HepG2 (cell line): ENCODE measurements around the gene GPR25. TPM values are rescaled to one million over a fixed set of nuclear protein-coding genes. Genes with fewer than 3 reads are reported as not detected.

Experiments
- AGO2 ChIP-seq: fragments of 200-400 bp; formaldehyde crosslinking; optimal IDR thresholded peaks from 2 replicates; pipeline ENCODE3; 2017; ENCODE audit warnings: mild to moderate bottlenecking, low read depth, low read length, moderate library complexity
- HOXA3 ChIP-seq: sonication (generic); formaldehyde crosslinking; IDR thresholded peaks from 2 replicates; pipeline ENCODE4 v1.5.0; 2020; ENCODE audit warnings: missing genetic modification reagents
- RFX1 ChIP-seq: fragments of 450-650 bp; IDR thresholded peaks from 2 replicates; pipeline ENCODE4 v1.6.1; 2017
- ZBTB1 ChIP-seq: sonication (generic); formaldehyde crosslinking; IDR thresholded peaks from 2 replicates; pipeline ENCODE4 v1.4.0; 2020; ENCODE audit warnings: missing genetic modification reagents, borderline replicate concordance
- ZBTB21 ChIP-seq: sonication (generic); formaldehyde crosslinking; IDR thresholded peaks from 2 replicates; pipeline ENCODE4 v1.4.0; 2020; ENCODE audit warnings: missing genetic modification reagents
- ZNF143 ChIP-seq: sonication (generic); formaldehyde crosslinking; IDR thresholded peaks from 2 replicates; pipeline ENCODE4 v1.4.0; 2020; ENCODE audit warnings: missing genetic modification reagents
- ZNF510 ChIP-seq: sonication (generic); formaldehyde crosslinking; IDR thresholded peaks from 2 replicates; pipeline ENCODE4 v1.4.0; 2020; ENCODE audit warnings: low read depth, mild to moderate bottlenecking, missing genetic modification reagents
- ZNF530 ChIP-seq: sonication (generic); formaldehyde crosslinking; IDR thresholded peaks from 2 replicates; pipeline ENCODE4 v1.5.0; 2020; ENCODE audit warnings: low read depth, mild to moderate bottlenecking, missing genetic modification reagents
- ZNF557 ChIP-seq: sonication (generic); formaldehyde crosslinking; IDR thresholded peaks from 2 replicates; pipeline ENCODE4 v1.4.0; 2020; ENCODE audit warnings: missing genetic modification reagents
- ZNF577 ChIP-seq: sonication (generic); formaldehyde crosslinking; IDR thresholded peaks from 2 replicates; pipeline ENCODE4 v1.4.0; 2020; ENCODE audit warnings: mild to moderate bottlenecking, low read depth, missing genetic modification reagents, borderline replicate concordance
- polyA plus RNA-seq, 8 experiments: library from polyadenylated mRNA; depleted of rRNA in 3 of 8; stranded (reverse) in 7 of 8; unstranded in 1 of 8; fragments of >200 nt; fragmentation: Illumina TruSeq in 4 of 8; extraction: Trizol in 4 of 8; gene quantifications; 2 replicates each; pipeline versions ENCODE4 v1.2.1 to v1.2.3, GENCODE V29; 2011 to 2016; ENCODE audit warnings: low read depth in 4 of 8, missing spikeins in 1 of 8, mixed read lengths in 1 of 8; ENCODE audit not compliant: insufficient read depth in 1 of 8
- total RNA-seq, 5 experiments: library from RNA; depleted of rRNA; stranded (reverse); fragments of >200 nt; fragmentation: Illumina TruSeq; extraction: Trizol; gene quantifications; 2 replicates each; pipeline ENCODE4 v1.2.3, GENCODE V29; 2016; ENCODE audit warnings: low read depth in 1 of 5
- TF ChIP-seq, protein P1 (sequence below): sonication (generic); formaldehyde crosslinking; IDR thresholded peaks from 2 replicates; pipeline ENCODE4 v1.8.0; 2022; ENCODE audit warnings: mild to moderate bottlenecking, missing genetic modification reagents, moderate library complexity
- TF ChIP-seq, protein P2 (sequence below): sonication (generic); formaldehyde crosslinking; IDR thresholded peaks from 2 replicates; pipeline ENCODE4 v1.5.0; 2020; ENCODE audit warnings: mild to moderate bottlenecking, missing genetic modification reagents
- TF ChIP-seq, protein P3 (sequence below): sonication (generic); formaldehyde crosslinking; IDR thresholded peaks from 2 replicates; pipeline ENCODE4 v1.4.0; 2020; ENCODE audit warnings: mild to moderate bottlenecking, missing genetic modification reagents
- TF ChIP-seq, protein P4 (sequence below): IDR thresholded peaks from 2 replicates; pipeline ENCODE4 v1.6.1; 2016; ENCODE audit warnings: control low read depth
- TF ChIP-seq, protein P5 (sequence below): sonication (generic); formaldehyde crosslinking; IDR thresholded peaks from 2 replicates; pipeline ENCODE4 v1.4.0; 2020; ENCODE audit warnings: missing genetic modification reagents, borderline replicate concordance
- TF ChIP-seq, protein P6 (sequence below): IDR thresholded peaks from 2 replicates; pipeline ENCODE4 v1.6.1; 2018; ENCODE audit warnings: missing genetic modification reagents
- TF ChIP-seq, protein P7 (sequence below): sonication (generic); formaldehyde crosslinking; IDR thresholded peaks from 2 replicates; pipeline ENCODE4 v1.4.0; 2020; ENCODE audit warnings: mild to moderate bottlenecking, low read depth, missing genetic modification reagents

The GPR25 gene
- total and polyA plus RNA-seq, 2 of the 13 experiments (the other 11 are each of a cell fraction or from before 2014, with no cell fraction given), result not detected

DNA sequence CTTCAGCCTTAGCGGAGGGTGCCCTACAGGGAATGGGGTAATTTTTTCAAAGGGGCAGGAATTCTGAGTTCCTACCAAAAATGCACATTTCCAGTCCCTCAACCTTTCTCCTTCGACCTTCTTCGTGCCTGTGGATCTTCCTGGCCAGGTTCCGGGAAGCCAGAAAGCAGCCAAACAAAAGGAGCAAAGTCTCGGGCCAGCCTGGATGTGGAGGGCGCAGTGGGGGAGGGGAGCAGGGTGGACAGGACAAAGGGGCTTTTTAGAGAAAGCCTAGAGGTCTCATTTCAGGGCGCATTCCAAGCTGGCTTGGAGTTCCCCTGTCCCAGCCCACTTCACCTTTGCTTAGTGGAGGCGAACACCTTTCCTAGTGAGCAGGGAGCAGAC is 19.0 kb downstream of the GPR25 start (continued):
- TF ChIP-seq, protein P1, sequence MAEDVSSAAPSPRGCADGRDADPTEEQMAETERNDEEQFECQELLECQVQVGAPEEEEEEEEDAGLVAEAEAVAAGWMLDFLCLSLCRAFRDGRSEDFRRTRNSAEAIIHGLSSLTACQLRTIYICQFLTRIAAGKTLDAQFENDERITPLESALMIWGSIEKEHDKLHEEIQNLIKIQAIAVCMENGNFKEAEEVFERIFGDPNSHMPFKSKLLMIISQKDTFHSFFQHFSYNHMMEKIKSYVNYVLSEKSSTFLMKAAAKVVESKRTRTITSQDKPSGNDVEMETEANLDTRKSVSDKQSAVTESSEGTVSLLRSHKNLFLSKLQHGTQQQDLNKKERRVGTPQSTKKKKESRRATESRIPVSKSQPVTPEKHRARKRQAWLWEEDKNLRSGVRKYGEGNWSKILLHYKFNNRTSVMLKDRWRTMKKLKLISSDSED (CRISPR knock-in tag), result no peak
- TF ChIP-seq HOXA3 (CRISPR knock-in tag) (peak; percentile 65), ZNF557 (CRISPR knock-in tag) (no peak), ZBTB1 (CRISPR knock-in tag) (no peak), ZNF510 (CRISPR knock-in tag) (no peak), ZBTB21 (no peak), ZNF530 (CRISPR knock-in tag) (no peak), RFX1 (no peak), ZNF143 (CRISPR knock-in tag) (no peak), ZNF577 (CRISPR knock-in tag) (no peak), AGO2 (no peak)
- TF ChIP-seq, protein P2, sequence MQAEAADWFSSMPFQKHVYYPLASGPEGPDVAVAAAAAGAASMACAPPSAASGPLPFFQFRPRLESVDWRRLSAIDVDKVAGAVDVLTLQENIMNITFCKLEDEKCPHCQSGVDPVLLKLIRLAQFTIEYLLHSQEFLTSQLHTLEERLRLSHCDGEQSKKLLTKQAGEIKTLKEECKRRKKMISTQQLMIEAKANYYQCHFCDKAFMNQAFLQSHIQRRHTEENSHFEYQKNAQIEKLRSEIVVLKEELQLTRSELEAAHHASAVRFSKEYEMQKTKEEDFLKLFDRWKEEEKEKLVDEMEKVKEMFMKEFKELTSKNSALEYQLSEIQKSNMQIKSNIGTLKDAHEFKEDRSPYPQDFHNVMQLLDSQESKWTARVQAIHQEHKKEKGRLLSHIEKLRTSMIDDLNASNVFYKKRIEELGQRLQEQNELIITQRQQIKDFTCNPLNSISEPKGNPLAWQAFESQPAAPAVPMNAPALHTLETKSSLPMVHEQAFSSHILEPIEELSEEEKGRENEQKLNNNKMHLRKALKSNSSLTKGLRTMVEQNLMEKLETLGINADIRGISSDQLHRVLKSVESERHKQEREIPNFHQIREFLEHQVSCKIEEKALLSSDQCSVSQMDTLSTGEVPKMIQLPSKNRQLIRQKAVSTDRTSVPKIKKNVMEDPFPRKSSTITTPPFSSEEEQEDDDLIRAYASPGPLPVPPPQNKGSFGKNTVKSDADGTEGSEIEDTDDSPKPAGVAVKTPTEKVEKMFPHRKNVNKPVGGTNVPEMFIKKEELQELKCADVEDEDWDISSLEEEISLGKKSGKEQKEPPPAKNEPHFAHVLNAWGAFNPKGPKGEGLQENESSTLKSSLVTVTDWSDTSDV (CRISPR knock-in tag), result no peak
- TF ChIP-seq, protein P3, sequence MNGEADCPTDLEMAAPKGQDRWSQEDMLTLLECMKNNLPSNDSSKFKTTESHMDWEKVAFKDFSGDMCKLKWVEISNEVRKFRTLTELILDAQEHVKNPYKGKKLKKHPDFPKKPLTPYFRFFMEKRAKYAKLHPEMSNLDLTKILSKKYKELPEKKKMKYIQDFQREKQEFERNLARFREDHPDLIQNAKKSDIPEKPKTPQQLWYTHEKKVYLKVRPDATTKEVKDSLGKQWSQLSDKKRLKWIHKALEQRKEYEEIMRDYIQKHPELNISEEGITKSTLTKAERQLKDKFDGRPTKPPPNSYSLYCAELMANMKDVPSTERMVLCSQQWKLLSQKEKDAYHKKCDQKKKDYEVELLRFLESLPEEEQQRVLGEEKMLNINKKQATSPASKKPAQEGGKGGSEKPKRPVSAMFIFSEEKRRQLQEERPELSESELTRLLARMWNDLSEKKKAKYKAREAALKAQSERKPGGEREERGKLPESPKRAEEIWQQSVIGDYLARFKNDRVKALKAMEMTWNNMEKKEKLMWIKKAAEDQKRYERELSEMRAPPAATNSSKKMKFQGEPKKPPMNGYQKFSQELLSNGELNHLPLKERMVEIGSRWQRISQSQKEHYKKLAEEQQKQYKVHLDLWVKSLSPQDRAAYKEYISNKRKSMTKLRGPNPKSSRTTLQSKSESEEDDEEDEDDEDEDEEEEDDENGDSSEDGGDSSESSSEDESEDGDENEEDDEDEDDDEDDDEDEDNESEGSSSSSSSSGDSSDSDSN (CRISPR knock-in tag), result no peak
- TF ChIP-seq, protein P4, sequence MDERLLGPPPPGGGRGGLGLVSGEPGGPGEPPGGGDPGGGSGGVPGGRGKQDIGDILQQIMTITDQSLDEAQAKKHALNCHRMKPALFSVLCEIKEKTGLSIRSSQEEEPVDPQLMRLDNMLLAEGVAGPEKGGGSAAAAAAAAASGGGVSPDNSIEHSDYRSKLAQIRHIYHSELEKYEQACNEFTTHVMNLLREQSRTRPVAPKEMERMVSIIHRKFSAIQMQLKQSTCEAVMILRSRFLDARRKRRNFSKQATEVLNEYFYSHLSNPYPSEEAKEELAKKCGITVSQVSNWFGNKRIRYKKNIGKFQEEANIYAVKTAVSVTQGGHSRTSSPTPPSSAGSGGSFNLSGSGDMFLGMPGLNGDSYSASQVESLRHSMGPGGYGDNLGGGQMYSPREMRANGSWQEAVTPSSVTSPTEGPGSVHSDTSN (CRISPR knock-in tag), result no peak
- TF ChIP-seq, protein P5, sequence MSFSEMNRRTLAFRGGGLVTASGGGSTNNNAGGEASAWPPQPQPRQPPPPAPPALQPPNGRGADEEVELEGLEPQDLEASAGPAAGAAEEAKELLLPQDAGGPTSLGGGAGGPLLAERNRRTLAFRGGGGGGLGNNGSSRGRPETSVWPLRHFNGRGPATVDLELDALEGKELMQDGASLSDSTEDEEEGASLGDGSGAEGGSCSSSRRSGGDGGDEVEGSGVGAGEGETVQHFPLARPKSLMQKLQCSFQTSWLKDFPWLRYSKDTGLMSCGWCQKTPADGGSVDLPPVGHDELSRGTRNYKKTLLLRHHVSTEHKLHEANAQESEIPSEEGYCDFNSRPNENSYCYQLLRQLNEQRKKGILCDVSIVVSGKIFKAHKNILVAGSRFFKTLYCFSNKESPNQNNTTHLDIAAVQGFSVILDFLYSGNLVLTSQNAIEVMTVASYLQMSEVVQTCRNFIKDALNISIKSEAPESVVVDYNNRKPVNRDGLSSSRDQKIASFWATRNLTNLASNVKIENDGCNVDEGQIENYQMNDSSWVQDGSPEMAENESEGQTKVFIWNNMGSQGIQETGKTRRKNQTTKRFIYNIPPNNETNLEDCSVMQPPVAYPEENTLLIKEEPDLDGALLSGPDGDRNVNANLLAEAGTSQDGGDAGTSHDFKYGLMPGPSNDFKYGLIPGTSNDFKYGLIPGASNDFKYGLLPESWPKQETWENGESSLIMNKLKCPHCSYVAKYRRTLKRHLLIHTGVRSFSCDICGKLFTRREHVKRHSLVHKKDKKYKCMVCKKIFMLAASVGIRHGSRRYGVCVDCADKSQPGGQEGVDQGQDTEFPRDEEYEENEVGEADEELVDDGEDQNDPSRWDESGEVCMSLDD (CRISPR knock-in tag), result 0 out of 2 replicates have a peak, but pooled peaks have one; percentile 41
- TF ChIP-seq, protein P6, sequence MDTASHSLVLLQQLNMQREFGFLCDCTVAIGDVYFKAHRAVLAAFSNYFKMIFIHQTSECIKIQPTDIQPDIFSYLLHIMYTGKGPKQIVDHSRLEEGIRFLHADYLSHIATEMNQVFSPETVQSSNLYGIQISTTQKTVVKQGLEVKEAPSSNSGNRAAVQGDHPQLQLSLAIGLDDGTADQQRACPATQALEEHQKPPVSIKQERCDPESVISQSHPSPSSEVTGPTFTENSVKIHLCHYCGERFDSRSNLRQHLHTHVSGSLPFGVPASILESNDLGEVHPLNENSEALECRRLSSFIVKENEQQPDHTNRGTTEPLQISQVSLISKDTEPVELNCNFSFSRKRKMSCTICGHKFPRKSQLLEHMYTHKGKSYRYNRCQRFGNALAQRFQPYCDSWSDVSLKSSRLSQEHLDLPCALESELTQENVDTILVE (CRISPR knock-in tag), result no peak
- TF ChIP-seq, protein P7, sequence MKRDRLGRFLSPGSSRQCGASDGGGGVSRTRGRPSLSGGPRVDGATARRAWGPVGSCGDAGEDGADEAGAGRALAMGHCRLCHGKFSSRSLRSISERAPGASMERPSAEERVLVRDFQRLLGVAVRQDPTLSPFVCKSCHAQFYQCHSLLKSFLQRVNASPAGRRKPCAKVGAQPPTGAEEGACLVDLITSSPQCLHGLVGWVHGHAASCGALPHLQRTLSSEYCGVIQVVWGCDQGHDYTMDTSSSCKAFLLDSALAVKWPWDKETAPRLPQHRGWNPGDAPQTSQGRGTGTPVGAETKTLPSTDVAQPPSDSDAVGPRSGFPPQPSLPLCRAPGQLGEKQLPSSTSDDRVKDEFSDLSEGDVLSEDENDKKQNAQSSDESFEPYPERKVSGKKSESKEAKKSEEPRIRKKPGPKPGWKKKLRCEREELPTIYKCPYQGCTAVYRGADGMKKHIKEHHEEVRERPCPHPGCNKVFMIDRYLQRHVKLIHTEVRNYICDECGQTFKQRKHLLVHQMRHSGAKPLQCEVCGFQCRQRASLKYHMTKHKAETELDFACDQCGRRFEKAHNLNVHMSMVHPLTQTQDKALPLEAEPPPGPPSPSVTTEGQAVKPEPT, result no peak
